WTC11 (cell line): ENCODE data around the gene UNC119.

Experiments
- CREB1 ChIP-seq: sonication (generic); formaldehyde crosslinking; IDR thresholded peaks from 2 replicates; pipeline ENCODE4 v1.8.0; 2023; ENCODE audit warnings: mild to moderate bottlenecking, missing genetic modification reagents
- TF ChIP-seq, protein P1 (sequence below): sonication (generic); formaldehyde crosslinking; IDR thresholded peaks from 2 replicates; pipeline ENCODE4 v1.8.0; 2022; ENCODE audit warnings: mild to moderate bottlenecking, missing genetic modification reagents
- TF ChIP-seq, protein P2 (sequence below): sonication (generic); formaldehyde crosslinking; IDR thresholded peaks from 2 replicates; pipeline ENCODE4 v1.8.1; 2023; ENCODE audit warnings: mild to moderate bottlenecking, missing genetic modification reagents, moderate library complexity

DNA sequence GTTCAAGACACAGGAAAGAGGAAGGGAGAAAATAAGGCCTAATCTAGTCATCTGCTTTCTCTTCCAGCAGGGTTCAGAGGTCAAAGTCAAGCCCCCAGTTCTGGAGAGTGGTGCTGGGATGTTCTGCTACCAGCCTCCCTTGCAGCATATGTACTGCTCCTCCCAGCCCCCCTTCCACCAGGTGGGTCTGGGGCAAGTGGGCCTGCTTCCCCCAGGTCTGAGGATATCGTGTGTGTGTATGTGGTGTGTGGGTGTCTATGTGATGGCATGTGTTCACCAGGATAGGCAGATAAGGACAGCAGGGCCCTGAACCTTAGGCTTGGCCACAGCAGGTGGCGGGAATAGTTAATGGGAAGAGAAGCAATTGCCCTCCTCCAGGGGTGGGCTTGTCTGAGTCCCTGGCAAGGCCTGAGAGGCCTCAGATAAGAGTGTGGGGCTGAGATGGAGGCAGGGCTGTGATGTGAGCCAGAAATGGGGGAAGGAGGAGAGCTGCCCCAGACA lies 25.2 kb downstream of the UNC119 start:
- TF ChIP-seq, protein P1, sequence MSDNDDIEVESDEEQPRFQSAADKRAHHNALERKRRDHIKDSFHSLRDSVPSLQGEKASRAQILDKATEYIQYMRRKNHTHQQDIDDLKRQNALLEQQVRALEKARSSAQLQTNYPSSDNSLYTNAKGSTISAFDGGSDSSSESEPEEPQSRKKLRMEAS (CRISPR knock-in tag) = no peak
- no peak for TF ChIP-seq CREB1 (CRISPR knock-in tag)
- TF ChIP-seq, protein P2, sequence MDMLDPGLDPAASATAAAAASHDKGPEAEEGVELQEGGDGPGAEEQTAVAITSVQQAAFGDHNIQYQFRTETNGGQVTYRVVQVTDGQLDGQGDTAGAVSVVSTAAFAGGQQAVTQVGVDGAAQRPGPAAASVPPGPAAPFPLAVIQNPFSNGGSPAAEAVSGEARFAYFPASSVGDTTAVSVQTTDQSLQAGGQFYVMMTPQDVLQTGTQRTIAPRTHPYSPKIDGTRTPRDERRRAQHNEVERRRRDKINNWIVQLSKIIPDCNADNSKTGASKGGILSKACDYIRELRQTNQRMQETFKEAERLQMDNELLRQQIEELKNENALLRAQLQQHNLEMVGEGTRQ = no peak
